Mammary epithelial cell (primary cell): Measurements from ENCODE around the gene SERPINA12.

Experiments used
- EZH2 ChIP-seq: IDR thresholded peaks from 2 replicates; pipeline ENCODE4 v1.6.1; 2012; ENCODE audit warnings: low read length, inconsistent platforms, borderline replicate concordance
- TF ChIP-seq, protein P1 (sequence below), 2 donors: IDR thresholded peaks in 1 of 2; conservative IDR thresholded peaks in 1 of 2; 2 replicates each; pipeline ENCODE4 v1.5.1; 2011 to 2012; ENCODE audit warnings: inconsistent platforms in 2 of 2, low read length in 2 of 2, mild to moderate bottlenecking in 2 of 2, control low read depth in 1 of 2, low read depth in 1 of 2; ENCODE audit not compliant: insufficient read depth in 1 of 2; ENCODE audit errors: extremely low read depth in 1 of 2

DNA sequence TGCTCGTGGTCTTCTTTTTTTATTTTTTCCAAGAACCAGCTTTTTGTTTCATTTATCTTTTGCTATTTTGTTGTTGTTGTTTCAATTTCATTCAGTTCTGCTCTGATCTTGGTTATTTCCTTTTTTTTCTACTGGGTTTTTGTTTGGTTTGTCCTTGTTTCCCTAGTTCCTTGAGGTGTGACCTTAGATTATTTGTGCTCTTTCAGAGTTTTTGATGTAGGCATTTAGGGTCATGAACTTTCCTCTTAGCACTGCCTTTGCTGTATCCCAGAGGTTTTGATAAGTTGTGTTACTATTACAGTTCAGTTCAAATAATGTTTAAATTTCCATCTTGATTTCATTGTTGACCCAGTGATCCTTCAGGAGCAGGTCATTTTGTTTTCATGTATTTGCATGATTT, 53.3 kb downstream of the SERPINA12 start:
- TF ChIP-seq, protein P1, sequence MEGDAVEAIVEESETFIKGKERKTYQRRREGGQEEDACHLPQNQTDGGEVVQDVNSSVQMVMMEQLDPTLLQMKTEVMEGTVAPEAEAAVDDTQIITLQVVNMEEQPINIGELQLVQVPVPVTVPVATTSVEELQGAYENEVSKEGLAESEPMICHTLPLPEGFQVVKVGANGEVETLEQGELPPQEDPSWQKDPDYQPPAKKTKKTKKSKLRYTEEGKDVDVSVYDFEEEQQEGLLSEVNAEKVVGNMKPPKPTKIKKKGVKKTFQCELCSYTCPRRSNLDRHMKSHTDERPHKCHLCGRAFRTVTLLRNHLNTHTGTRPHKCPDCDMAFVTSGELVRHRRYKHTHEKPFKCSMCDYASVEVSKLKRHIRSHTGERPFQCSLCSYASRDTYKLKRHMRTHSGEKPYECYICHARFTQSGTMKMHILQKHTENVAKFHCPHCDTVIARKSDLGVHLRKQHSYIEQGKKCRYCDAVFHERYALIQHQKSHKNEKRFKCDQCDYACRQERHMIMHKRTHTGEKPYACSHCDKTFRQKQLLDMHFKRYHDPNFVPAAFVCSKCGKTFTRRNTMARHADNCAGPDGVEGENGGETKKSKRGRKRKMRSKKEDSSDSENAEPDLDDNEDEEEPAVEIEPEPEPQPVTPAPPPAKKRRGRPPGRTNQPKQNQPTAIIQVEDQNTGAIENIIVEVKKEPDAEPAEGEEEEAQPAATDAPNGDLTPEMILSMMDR (conservative IDR thresholded peaks at IDR 0.05 in 1 of 2, IDR thresholded peaks at IDR 0.05 in 1 of 2; ENCODE audit: extremely low read depth in 1 of 2, insufficient read depth in 1 of 2, low read depth in 1 of 2, low read length in 2 of 2) = no peak
- TF ChIP-seq EZH2 = no peak
